Heart left ventricle (tissue), 13 donors: ENCODE measurements around the gene TRPC3.

Source experiments
- POLR2A ChIP-seq, 2 donors: fragments of 450-650 bp; IDR thresholded peaks; one replicate each; pipeline ENCODE4 v1.6.1; 2017; ENCODE audit warnings: antibody characterized with exemption in 2 of 2, mild to moderate bottlenecking in 2 of 2, moderate library complexity in 2 of 2
- TF ChIP-seq, protein P1 (sequence below), 12 donors: fragments of 200-600 bp; sonication (generic) in 4 of 12; IDR thresholded peaks; one replicate each; pipeline versions ENCODE4 v1.5.0 to v1.8.0; 2018 to 2022; ENCODE audit warnings: antibody characterized with exemption in 12 of 12, mild to moderate bottlenecking in 5 of 12
- donor health status: ischemic (EF 13 %, LVEDD 7.1; RV severe dilation, severe dysfunction).
- donor health status: DM: no; HTN: yes; CAD: no.
- donor health status: DM: no; HTN: no; CAD: no.
- donor health status: ischemic (EF 25% LVEDD 6.9; RV normal size, moderate dysfunction).
- donor health status: ischemic (EF 25% LVEDD 5.7; RV mildly dilated, moderate dysfunction).
- donor health status: ischemic (EF 35%, LVEDD 5.7; RV mildly dilated, moderate dysfunction).
- donor health status: nonischemic (EF 11% LVEDD 7.7; RV severe dilation, severe dysfunction).
- donor health status: DM: yes; HTN: yes; CAD: no.
- donor health status: PGD.
- donor health status: ischemic (EF 29% LVEDD 5.4; RV normal size, mild dysfunction).
- donor health status: nonischemic (EF 23%, LVEDD 6.1; RV moderate dilation, normal function).

GRCh38 chr4:121975784-121976183 lies 23.9 kb upstream of the TRPC3 start:
- TF ChIP-seq, protein P1, sequence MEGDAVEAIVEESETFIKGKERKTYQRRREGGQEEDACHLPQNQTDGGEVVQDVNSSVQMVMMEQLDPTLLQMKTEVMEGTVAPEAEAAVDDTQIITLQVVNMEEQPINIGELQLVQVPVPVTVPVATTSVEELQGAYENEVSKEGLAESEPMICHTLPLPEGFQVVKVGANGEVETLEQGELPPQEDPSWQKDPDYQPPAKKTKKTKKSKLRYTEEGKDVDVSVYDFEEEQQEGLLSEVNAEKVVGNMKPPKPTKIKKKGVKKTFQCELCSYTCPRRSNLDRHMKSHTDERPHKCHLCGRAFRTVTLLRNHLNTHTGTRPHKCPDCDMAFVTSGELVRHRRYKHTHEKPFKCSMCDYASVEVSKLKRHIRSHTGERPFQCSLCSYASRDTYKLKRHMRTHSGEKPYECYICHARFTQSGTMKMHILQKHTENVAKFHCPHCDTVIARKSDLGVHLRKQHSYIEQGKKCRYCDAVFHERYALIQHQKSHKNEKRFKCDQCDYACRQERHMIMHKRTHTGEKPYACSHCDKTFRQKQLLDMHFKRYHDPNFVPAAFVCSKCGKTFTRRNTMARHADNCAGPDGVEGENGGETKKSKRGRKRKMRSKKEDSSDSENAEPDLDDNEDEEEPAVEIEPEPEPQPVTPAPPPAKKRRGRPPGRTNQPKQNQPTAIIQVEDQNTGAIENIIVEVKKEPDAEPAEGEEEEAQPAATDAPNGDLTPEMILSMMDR (IDR thresholded peaks at IDR 0.05), result no peak
- no peak for TF ChIP-seq POLR2A (IDR thresholded peaks at IDR 0.05)
